Measurements from ENCODE around the gene GGTLC1.

- TF ChIP-seq POLR2AphosphoS5 (IDR thresholded peaks at IDR 0.05) (no peak), CTCF (IDR thresholded peaks at IDR 0.05) (peak in 5 of 7 experiments; percentile 19 to 94 (median 72)), POLR2A (IDR thresholded peaks at IDR 0.05) (no peak)
These were observed 7.5 kb upstream of the GGTLC1 start for GRCh38 chr20:23995905-23996666.
